Astrocyte (in vitro differentiated cells and primary cell): ENCODE measurements around the gene PROSER2. TPM values are rescaled to one million over a fixed set of nuclear protein-coding genes. Genes with fewer than 3 reads are reported as not detected.
A peak's percentile ranks its signal among the peaks of the same experiment; 100 is the strongest.

Experiments
- DNase-seq: peaks from one replicate; pipeline ENCODE4 v3.0.0-alpha.2; 2010; ENCODE audit warnings: low read depth
- FAIRE-seq: peaks from 2 replicates; lab custom pipeline; 2011; peaks lifted over from hg19 to GRCh38; lab: Jason Lieb, UNC
- H2AFZ ChIP-seq: 2 replicates; pipeline ENCODE4 v1.6.0; 2012; ENCODE audit warnings: low read depth, low read length, inconsistent platforms
- H3K27ac ChIP-seq: 2 replicates; pipeline ENCODE4 v1.5.1; 2011; ENCODE audit warnings: low read depth, low read length, inconsistent platforms
- H3K27me3 ChIP-seq: 2 replicates; pipeline ENCODE4 v1.6.0; 2011; ENCODE audit warnings: low read length, inconsistent platforms; ENCODE audit not compliant: insufficient read depth
- H3K36me3 ChIP-seq: 2 replicates; pipeline ENCODE4 v1.5.1; 2011; ENCODE audit warnings: low read length, inconsistent platforms; ENCODE audit not compliant: insufficient read depth
- H3K4me1 ChIP-seq: 2 replicates; pipeline ENCODE4 v1.5.1; 2011; ENCODE audit warnings: low read length, inconsistent platforms; ENCODE audit not compliant: insufficient read depth
- H3K4me2 ChIP-seq: 2 replicates; pipeline ENCODE4 v1.6.0; 2012; ENCODE audit warnings: low read length, inconsistent platforms
- H3K4me3 ChIP-seq: 2 replicates; pipeline ENCODE4 v1.5.1; 2011; ENCODE audit warnings: low read depth, mild to moderate bottlenecking, low read length, inconsistent platforms; ENCODE audit not compliant: insufficient read depth
- H3K79me2 ChIP-seq: 2 replicates; pipeline ENCODE4 v1.6.0; 2012; ENCODE audit warnings: mild to moderate bottlenecking, low read length, inconsistent platforms; ENCODE audit not compliant: insufficient read depth
- H3K9ac ChIP-seq: 2 replicates; pipeline ENCODE4 v1.6.0; 2012; ENCODE audit warnings: mild to moderate bottlenecking, low read length, inconsistent platforms
- H3K9me3 ChIP-seq: 2 replicates; pipeline ENCODE4 v1.5.1; 2012; ENCODE audit warnings: low read depth, mild to moderate bottlenecking, low read length, inconsistent platforms; ENCODE audit not compliant: insufficient read depth
- H4K20me1 ChIP-seq: 2 replicates; pipeline ENCODE4 v1.6.0; 2012; ENCODE audit warnings: low read length, inconsistent platforms; ENCODE audit not compliant: insufficient read depth
- H3K27ac Mint-ChIP-seq: one replicate; pipeline ENCODE4 v1.8.0; 2021; ENCODE audit warnings: mild to moderate bottlenecking, mixed read lengths; ENCODE audit not compliant: unreplicated experiment
- H3K27me3 Mint-ChIP-seq: one replicate; pipeline ENCODE4 v1.8.0; 2021; ENCODE audit warnings: low read depth, mixed read lengths; ENCODE audit not compliant: unreplicated experiment
- H3K36me3 Mint-ChIP-seq: one replicate; pipeline ENCODE4 v1.8.0; 2021; ENCODE audit warnings: low read depth, mixed read lengths; ENCODE audit not compliant: unreplicated experiment
- H3K4me1 Mint-ChIP-seq: one replicate; pipeline ENCODE4 v1.8.0; 2021; ENCODE audit warnings: low read depth, mixed read lengths; ENCODE audit not compliant: unreplicated experiment
- H3K4me3 Mint-ChIP-seq: one replicate; pipeline ENCODE4 v1.8.0; 2021; ENCODE audit warnings: mild to moderate bottlenecking, moderate library complexity, mixed read lengths; ENCODE audit not compliant: unreplicated experiment
- H3K9me3 Mint-ChIP-seq: one replicate; pipeline ENCODE4 v1.8.0; 2021; ENCODE audit warnings: mild to moderate bottlenecking, mixed read lengths; ENCODE audit not compliant: unreplicated experiment
- EZH2 ChIP-seq: IDR thresholded peaks from 2 replicates; pipeline ENCODE4 v1.6.1; 2012; ENCODE audit warnings: mild to moderate bottlenecking, low read length, inconsistent platforms; ENCODE audit not compliant: insufficient read depth
- total RNA-seq: library from RNA; stranded (reverse); gene quantifications from 2 replicates; pipeline ENCODE4 v1.2.1, GENCODE V29; 2021
- TF ChIP-seq, protein P1 (sequence below): IDR thresholded peaks from 2 replicates; pipeline ENCODE4 v1.5.1; 2011; ENCODE audit warnings: low read depth, mild to moderate bottlenecking, inconsistent platforms, low read length, moderate library complexity; ENCODE audit not compliant: insufficient read depth

PROSER2 gene
- total RNA-seq, 1 donor from 2014 or later = 12.1 TPM

DNA sequence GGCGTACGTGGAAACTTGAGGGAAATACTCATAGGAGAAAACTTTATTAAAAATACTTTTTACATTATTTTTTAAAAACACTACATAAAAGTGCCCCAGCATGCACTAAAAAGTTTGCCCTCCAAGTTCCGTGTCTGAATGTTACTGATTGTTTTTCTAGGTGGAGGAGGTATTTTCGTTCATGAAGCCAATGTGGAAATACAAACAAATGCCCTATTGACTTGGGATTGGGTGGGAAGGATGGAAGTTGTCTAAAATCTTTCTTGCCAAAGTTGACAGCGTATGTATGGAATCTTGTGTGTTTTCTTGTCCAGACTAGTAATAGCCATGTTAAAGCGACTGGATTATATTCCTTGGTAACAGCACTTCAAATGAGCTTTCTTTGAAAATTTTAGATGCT is 1.2 kb downstream of the PROSER2 start:
- H3K27ac ChIP-seq = no peak overlapping the region
- FAIRE-seq = no peak
- H3K79me2 ChIP-seq = peaks cover 18% of the 10 kb centered on the region
- no peak overlapping the region for H3K9ac ChIP-seq
- Mint-ChIP-seq H3K9me3 (no peaks in the 10 kb centered on the region), H3K27me3 (no peaks in the 10 kb centered on the region), H3K4me1 (peaks cover 11% of the 10 kb centered on the region), H3K4me3 (peak overlapping the region; percentile 93), H3K36me3 (peaks cover 2% of the 10 kb centered on the region), H3K27ac (peak overlapping the region; percentile 43)
- no peaks in the 10 kb centered on the region for H3K36me3 ChIP-seq
- H3K27me3 ChIP-seq = no peaks in the 10 kb centered on the region
- H2AFZ ChIP-seq = no peak overlapping the region
- DNase-seq = peak; percentile 27
- H3K9me3 ChIP-seq = no peaks in the 10 kb centered on the region
- TF ChIP-seq, protein P1, sequence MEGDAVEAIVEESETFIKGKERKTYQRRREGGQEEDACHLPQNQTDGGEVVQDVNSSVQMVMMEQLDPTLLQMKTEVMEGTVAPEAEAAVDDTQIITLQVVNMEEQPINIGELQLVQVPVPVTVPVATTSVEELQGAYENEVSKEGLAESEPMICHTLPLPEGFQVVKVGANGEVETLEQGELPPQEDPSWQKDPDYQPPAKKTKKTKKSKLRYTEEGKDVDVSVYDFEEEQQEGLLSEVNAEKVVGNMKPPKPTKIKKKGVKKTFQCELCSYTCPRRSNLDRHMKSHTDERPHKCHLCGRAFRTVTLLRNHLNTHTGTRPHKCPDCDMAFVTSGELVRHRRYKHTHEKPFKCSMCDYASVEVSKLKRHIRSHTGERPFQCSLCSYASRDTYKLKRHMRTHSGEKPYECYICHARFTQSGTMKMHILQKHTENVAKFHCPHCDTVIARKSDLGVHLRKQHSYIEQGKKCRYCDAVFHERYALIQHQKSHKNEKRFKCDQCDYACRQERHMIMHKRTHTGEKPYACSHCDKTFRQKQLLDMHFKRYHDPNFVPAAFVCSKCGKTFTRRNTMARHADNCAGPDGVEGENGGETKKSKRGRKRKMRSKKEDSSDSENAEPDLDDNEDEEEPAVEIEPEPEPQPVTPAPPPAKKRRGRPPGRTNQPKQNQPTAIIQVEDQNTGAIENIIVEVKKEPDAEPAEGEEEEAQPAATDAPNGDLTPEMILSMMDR = no peak
- TF ChIP-seq EZH2 = no peak
- H4K20me1 ChIP-seq = peaks cover 3% of the 10 kb centered on the region
- peak overlapping the region; percentile 87 for H3K4me2 ChIP-seq
- peak overlapping the region; percentile 66 for H3K4me3 ChIP-seq
- H3K4me1 ChIP-seq = peaks cover 4% of the 10 kb centered on the region

DNA sequence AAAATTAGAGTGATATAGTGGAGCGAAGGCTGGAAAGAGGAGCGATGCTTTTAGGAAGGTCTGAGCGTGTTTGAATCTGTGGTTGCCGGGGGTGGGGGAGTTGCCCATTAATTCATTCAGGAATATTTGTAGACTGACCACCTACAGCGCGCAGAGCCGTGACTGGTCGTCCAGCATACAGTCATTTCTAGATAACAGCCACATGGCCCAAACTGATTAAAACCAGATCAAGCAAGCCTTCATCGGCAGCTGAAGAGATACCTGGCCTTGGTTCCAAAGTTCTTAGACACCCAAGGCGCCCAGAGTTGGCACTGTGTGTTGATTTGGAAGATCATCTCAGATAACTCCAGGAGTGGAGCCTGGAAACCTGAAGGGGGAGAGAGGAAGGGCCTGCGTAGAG is 1.7 kb downstream of the PROSER2 start:
- H3K4me3 ChIP-seq = no peak overlapping the region
- H3K4me2 ChIP-seq = peak overlapping the region; percentile 87

More for the DNA sequence above, 1.7 kb downstream of the PROSER2 start:
- DNase-seq (no peak), FAIRE-seq (no peak)
- Histone ChIP-seq H3K9me3 (no peaks in the 10 kb centered on the region), H3K9ac (no peak overlapping the region), H3K4me1 (peaks cover 4% of the 10 kb centered on the region), H3K79me2 (peaks cover 18% of the 10 kb centered on the region), H3K27ac (no peak overlapping the region), H2AFZ (no peak overlapping the region), H4K20me1 (peaks cover 3% of the 10 kb centered on the region), H3K36me3 (no peaks in the 10 kb centered on the region), H3K27me3 (no peaks in the 10 kb centered on the region)
- Mint-ChIP-seq H3K36me3 (peaks cover 2% of the 10 kb centered on the region), H3K27ac (no peak overlapping the region), H3K9me3 (no peaks in the 10 kb centered on the region), H3K27me3 (no peaks in the 10 kb centered on the region), H3K4me3 (peak overlapping the region; percentile 93), H3K4me1 (peaks cover 11% of the 10 kb centered on the region)
- TF ChIP-seq EZH2 = no peak
- TF ChIP-seq, protein P1 = no peak
